WTC11 (cell line): ENCODE measurements around the gene AVEN. TPM values are rescaled to one million over a fixed set of nuclear protein-coding genes. Genes with fewer than 3 reads are reported as not detected.

Experiments
- ATAC-seq: fragments of 200-7000 bp; cut with Tn5 transposase; 2 replicates; pipeline ENCODE4 v1.10.0; 2021; ENCODE audit warnings: mild to moderate bottlenecking, moderate library complexity
- CTCF ChIA-PET: fragments of 300-600 bp; sonication (Branson Sonifier 250); formaldehyde crosslinking; loops from one replicate; lab custom pipeline; 2021; ENCODE audit warnings: antibody characterized with exemption; lab: Charles Lee
- POLR2A ChIA-PET: fragments of 350-600 bp; sonication (Branson Sonifier 250); formaldehyde crosslinking; loops from one replicate; lab custom pipeline; 2021; ENCODE audit warnings: antibody characterized with exemption; lab: Charles Lee
- DNase-seq: peaks from one replicate; pipeline ENCODE4 v3.0.0; 2021; ENCODE audit warnings: low spot score
- H3K27ac Mint-ChIP-seq: 2 replicates; pipeline ENCODE4 v1.8.0; 2021; ENCODE audit warnings: mixed read lengths
- H3K27me3 Mint-ChIP-seq: 2 replicates; pipeline ENCODE4 v1.8.0; 2021; ENCODE audit warnings: low read depth, mild to moderate bottlenecking, moderate library complexity, mixed read lengths
- H3K36me3 Mint-ChIP-seq: 2 replicates; pipeline ENCODE4 v1.8.0; 2021; ENCODE audit warnings: mixed read lengths
- H3K4me1 Mint-ChIP-seq: 2 replicates; pipeline ENCODE4 v1.8.0; 2022; ENCODE audit warnings: mixed read lengths
- H3K4me3 Mint-ChIP-seq: 2 replicates; pipeline ENCODE4 v1.8.0; 2021; ENCODE audit warnings: mild to moderate bottlenecking, moderate library complexity, mixed read lengths
- H3K9me3 Mint-ChIP-seq: 2 replicates; pipeline ENCODE4 v1.8.0; 2021; ENCODE audit warnings: mixed read lengths
- ATF1 ChIP-seq: sonication (generic); formaldehyde crosslinking; IDR thresholded peaks from 2 replicates; pipeline ENCODE4 v1.8.1; 2023; ENCODE audit warnings: mild to moderate bottlenecking, moderate library complexity, missing genetic modification reagents
- CREB1 ChIP-seq: sonication (generic); formaldehyde crosslinking; IDR thresholded peaks from 2 replicates; pipeline ENCODE4 v1.8.0; 2023; ENCODE audit warnings: mild to moderate bottlenecking, missing genetic modification reagents
- ELF4 ChIP-seq: sonication (generic); formaldehyde crosslinking; IDR thresholded peaks from 2 replicates; pipeline ENCODE4 v1.8.1; 2022; ENCODE audit warnings: low read depth, mild to moderate bottlenecking, moderate library complexity, missing genetic modification reagents
- FOXJ3 ChIP-seq: sonication (generic); formaldehyde crosslinking; IDR thresholded peaks from 2 replicates; pipeline ENCODE4 v1.9.0; 2021; ENCODE audit warnings: missing genetic modification reagents, mild to moderate bottlenecking, borderline replicate concordance
- GABPB1 ChIP-seq: sonication (generic); formaldehyde crosslinking; IDR thresholded peaks from 2 replicates; pipeline ENCODE4 v1.8.1; 2023; ENCODE audit warnings: mild to moderate bottlenecking, missing genetic modification reagents
- GRHL2 ChIP-seq: fragments of 250-450 bp; sonication (Bioruptor Pico); IDR thresholded peaks from 2 replicates; pipeline ENCODE4 v1.8.0; 2022; ENCODE audit warnings: mild to moderate bottlenecking, moderate library complexity; ENCODE audit not compliant: insufficient replicate concordance, severe bottlenecking
- HMGA2 ChIP-seq: fragments of 250-450 bp; sonication (Bioruptor Pico); IDR thresholded peaks from 2 replicates; pipeline ENCODE4 v1.4.0; 2021; ENCODE audit warnings: mild to moderate bottlenecking, moderate library complexity
- NFATC4 ChIP-seq: fragments of 250-450 bp; sonication (Bioruptor Pico); IDR thresholded peaks from 2 replicates; pipeline ENCODE4 v1.9.0; 2021; ENCODE audit warnings: mild to moderate bottlenecking
- SMAD4 ChIP-seq: sonication (generic); formaldehyde crosslinking; IDR thresholded peaks from 2 replicates; pipeline ENCODE4 v1.8.0; 2022; ENCODE audit warnings: mild to moderate bottlenecking, missing genetic modification reagents
- SOX15 ChIP-seq: fragments of 250-450 bp; sonication (Bioruptor Pico); IDR thresholded peaks from 2 replicates; pipeline ENCODE4 v1.9.0; 2021; ENCODE audit warnings: mild to moderate bottlenecking
- ZBTB21 ChIP-seq: sonication (generic); formaldehyde crosslinking; IDR thresholded peaks from 2 replicates; pipeline ENCODE4 v1.8.1; 2023; ENCODE audit warnings: mild to moderate bottlenecking, missing genetic modification reagents, borderline replicate concordance
- ZNF416 ChIP-seq: fragments of 250-450 bp; sonication (Bioruptor Pico); IDR thresholded peaks from 2 replicates; pipeline ENCODE4 v1.9.0; 2021; ENCODE audit warnings: mild to moderate bottlenecking, inconsistent platforms
- ZNF423 ChIP-seq: fragments of 250-450 bp; sonication (Bioruptor Pico); IDR thresholded peaks from 2 replicates; pipeline ENCODE4 v2.1.2; 2022; ENCODE audit warnings: mild to moderate bottlenecking, moderate library complexity
- ZNF671 ChIP-seq: fragments of 250-450 bp; sonication (Bioruptor Pico); IDR thresholded peaks from 2 replicates; pipeline ENCODE4 v1.8.0; 2021; ENCODE audit warnings: mild to moderate bottlenecking
- total RNA-seq: library from RNA; stranded (reverse); gene quantifications from 3 replicates; pipeline ENCODE4 v1.2.3, GENCODE V29; 2021
- TF ChIP-seq, protein P1 (sequence below): sonication (generic); formaldehyde crosslinking; IDR thresholded peaks from 2 replicates; pipeline ENCODE4 v1.8.0; 2022; ENCODE audit warnings: mild to moderate bottlenecking, missing genetic modification reagents
- TF ChIP-seq, protein P2 (sequence below): sonication (generic); formaldehyde crosslinking; IDR thresholded peaks from 2 replicates; pipeline ENCODE4 v1.8.0; 2022; ENCODE audit warnings: mild to moderate bottlenecking, missing genetic modification reagents
- TF ChIP-seq, protein P3 (sequence below): fragments of 250-450 bp; sonication (Bioruptor Pico); IDR thresholded peaks from 2 replicates; pipeline ENCODE4 v1.9.0; 2021; ENCODE audit warnings: moderate library complexity, mild to moderate bottlenecking, inconsistent platforms, borderline replicate concordance
- TF ChIP-seq, protein P4 (sequence below): fragments of 200-600 bp; IDR thresholded peaks from 2 replicates; pipeline ENCODE4 v1.8.0; 2022; ENCODE audit warnings: antibody characterized with exemption
- TF ChIP-seq, protein P5 (sequence below): fragments of 250-450 bp; sonication (Bioruptor Pico); IDR thresholded peaks from 2 replicates; pipeline ENCODE4 v1.8.0; 2021; ENCODE audit warnings: mild to moderate bottlenecking
- TF ChIP-seq, protein P6 (sequence below): fragments of 250-450 bp; sonication (Bioruptor Pico); IDR thresholded peaks from 2 replicates; pipeline ENCODE4 v1.9.0; 2021; ENCODE audit warnings: mild to moderate bottlenecking
- TF ChIP-seq, protein P7 (sequence below): fragments of 250-450 bp; sonication (Bioruptor Pico); IDR thresholded peaks from 2 replicates; pipeline ENCODE4 v1.9.0; 2021; ENCODE audit warnings: mild to moderate bottlenecking, borderline replicate concordance
- TF ChIP-seq, protein P8 (sequence below): sonication (generic); formaldehyde crosslinking; IDR thresholded peaks from 2 replicates; pipeline ENCODE4 v1.8.1; 2022; ENCODE audit warnings: low read depth, missing genetic modification reagents, borderline replicate concordance
- TF ChIP-seq, protein P9 (sequence below): sonication (generic); formaldehyde crosslinking; IDR thresholded peaks from 2 replicates; pipeline ENCODE4 v1.8.0; 2022; ENCODE audit warnings: mild to moderate bottlenecking, missing genetic modification reagents

The AVEN gene
- total RNA-seq, 1 experiment from 2014 or later = 12.4 TPM

DNA sequence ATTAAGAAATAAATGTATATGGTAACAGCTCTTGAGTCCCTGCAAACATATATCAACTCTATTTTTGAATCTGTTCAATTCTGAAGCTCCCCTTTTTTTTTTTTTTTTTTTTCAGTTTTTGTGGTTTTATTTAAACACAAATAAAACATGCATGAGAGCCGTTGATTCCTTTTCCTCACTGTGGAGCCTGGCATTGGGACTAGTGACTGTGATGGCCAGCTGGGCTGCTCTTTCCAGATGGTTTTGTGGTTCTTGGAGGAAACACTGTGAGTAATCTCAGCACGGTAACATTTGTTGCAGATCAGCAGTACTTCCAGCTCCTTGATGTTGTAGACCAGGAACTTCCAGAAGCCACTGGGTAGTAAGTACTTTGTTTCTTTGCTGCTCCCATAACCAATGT is 46.7 kb upstream of the AVEN start:
- Mint-ChIP-seq H3K4me1 (no peaks in the 10 kb centered on the region), H3K27ac (no peak overlapping the region), H3K9me3 (no peaks in the 10 kb centered on the region), H3K27me3 (no peaks in the 10 kb centered on the region), H3K4me3 (no peak overlapping the region), H3K36me3 (peaks cover 25% of the 10 kb centered on the region)
- ATAC-seq = no peak
- TF ChIP-seq SMAD4 (CRISPR knock-in tag) (no peak), ZNF416 (CRISPR knock-in tag) (no peak), GRHL2 (CRISPR knock-in tag) (no peak), ELF4 (CRISPR knock-in tag) (no peak), GABPB1 (CRISPR knock-in tag) (no peak), HMGA2 (no peak), ATF1 (CRISPR knock-in tag) (no peak), NFATC4 (CRISPR knock-in tag) (no peak), CREB1 (no peak), FOXJ3 (CRISPR knock-in tag) (no peak)
- TF ChIP-seq, protein P1, sequence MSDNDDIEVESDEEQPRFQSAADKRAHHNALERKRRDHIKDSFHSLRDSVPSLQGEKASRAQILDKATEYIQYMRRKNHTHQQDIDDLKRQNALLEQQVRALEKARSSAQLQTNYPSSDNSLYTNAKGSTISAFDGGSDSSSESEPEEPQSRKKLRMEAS (CRISPR knock-in tag) = no peak
- TF ChIP-seq, protein P2, sequence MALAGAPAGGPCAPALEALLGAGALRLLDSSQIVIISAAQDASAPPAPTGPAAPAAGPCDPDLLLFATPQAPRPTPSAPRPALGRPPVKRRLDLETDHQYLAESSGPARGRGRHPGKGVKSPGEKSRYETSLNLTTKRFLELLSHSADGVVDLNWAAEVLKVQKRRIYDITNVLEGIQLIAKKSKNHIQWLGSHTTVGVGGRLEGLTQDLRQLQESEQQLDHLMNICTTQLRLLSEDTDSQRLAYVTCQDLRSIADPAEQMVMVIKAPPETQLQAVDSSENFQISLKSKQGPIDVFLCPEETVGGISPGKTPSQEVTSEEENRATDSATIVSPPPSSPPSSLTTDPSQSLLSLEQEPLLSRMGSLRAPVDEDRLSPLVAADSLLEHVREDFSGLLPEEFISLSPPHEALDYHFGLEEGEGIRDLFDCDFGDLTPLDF (CRISPR knock-in tag) = no peak
- TF ChIP-seq, protein P3, sequence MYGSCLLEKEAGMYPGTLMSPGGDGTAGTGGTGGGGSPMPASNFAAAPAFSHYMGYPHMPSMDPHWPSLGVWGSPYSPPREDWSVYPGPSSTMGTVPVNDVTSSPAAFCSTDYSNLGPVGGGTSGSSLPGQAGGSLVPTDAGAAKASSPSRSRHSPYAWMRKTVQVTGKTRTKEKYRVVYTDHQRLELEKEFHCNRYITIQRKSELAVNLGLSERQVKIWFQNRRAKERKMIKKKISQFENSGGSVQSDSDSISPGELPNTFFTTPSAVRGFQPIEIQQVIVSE (CRISPR knock-in tag) = no peak
- POLR2A ChIA-PET = no interaction called here
- CTCF ChIA-PET = interaction anchor here (0.6 kb wide), 2 partner anchors 23 to 211 kb away, joined by 3 to 5 read pairs; no protein-coding TSS in a partner anchor
- DNase-seq = no peak

DNA sequence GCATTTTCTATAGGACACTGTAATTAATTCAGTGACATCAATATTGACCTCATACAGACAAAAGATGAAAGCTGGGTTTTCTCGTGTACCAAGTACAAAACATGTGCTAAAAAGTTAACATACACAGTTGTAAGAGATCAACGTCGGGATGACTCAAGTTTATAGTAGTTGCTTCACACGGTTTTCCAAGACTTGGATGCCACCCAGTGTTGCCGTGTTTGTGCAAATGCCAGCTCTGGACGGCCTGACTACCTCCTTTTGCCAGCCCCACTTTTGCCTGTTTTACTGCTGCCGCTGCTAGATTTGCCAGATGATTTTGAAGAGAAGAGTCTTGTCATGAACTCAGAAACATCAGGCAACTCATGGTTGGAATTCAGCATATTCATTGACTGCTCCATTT is 45.1 kb upstream of the AVEN start:
- H3K36me3 Mint-ChIP-seq = peaks cover 20% of the 10 kb centered on the region
- H3K4me3 Mint-ChIP-seq = no peak overlapping the region
- no peaks in the 10 kb centered on the region for H3K27me3 Mint-ChIP-seq
- ATAC-seq (no peak), DNase-seq (no peak)
- no peaks in the 10 kb centered on the region for H3K9me3 Mint-ChIP-seq
- H3K27ac Mint-ChIP-seq = no peak overlapping the region
- POLR2A ChIA-PET = no interaction called here
- CTCF ChIA-PET = no interaction called here
- no peaks in the 10 kb centered on the region for H3K4me1 Mint-ChIP-seq
- TF ChIP-seq ZBTB21 (CRISPR knock-in tag) (no peak), ZNF671 (CRISPR knock-in tag) (no peak), SOX15 (CRISPR knock-in tag) (no peak), CREB1 (no peak), ATF1 (CRISPR knock-in tag) (no peak), ZNF423 (CRISPR knock-in tag) (no peak)
- TF ChIP-seq, protein P4, sequence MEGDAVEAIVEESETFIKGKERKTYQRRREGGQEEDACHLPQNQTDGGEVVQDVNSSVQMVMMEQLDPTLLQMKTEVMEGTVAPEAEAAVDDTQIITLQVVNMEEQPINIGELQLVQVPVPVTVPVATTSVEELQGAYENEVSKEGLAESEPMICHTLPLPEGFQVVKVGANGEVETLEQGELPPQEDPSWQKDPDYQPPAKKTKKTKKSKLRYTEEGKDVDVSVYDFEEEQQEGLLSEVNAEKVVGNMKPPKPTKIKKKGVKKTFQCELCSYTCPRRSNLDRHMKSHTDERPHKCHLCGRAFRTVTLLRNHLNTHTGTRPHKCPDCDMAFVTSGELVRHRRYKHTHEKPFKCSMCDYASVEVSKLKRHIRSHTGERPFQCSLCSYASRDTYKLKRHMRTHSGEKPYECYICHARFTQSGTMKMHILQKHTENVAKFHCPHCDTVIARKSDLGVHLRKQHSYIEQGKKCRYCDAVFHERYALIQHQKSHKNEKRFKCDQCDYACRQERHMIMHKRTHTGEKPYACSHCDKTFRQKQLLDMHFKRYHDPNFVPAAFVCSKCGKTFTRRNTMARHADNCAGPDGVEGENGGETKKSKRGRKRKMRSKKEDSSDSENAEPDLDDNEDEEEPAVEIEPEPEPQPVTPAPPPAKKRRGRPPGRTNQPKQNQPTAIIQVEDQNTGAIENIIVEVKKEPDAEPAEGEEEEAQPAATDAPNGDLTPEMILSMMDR = no peak
- TF ChIP-seq, protein P5, sequence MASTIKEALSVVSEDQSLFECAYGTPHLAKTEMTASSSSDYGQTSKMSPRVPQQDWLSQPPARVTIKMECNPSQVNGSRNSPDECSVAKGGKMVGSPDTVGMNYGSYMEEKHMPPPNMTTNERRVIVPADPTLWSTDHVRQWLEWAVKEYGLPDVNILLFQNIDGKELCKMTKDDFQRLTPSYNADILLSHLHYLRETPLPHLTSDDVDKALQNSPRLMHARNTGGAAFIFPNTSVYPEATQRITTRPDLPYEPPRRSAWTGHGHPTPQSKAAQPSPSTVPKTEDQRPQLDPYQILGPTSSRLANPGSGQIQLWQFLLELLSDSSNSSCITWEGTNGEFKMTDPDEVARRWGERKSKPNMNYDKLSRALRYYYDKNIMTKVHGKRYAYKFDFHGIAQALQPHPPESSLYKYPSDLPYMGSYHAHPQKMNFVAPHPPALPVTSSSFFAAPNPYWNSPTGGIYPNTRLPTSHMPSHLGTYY (CRISPR knock-in tag) = no peak
- TF ChIP-seq, protein P6, sequence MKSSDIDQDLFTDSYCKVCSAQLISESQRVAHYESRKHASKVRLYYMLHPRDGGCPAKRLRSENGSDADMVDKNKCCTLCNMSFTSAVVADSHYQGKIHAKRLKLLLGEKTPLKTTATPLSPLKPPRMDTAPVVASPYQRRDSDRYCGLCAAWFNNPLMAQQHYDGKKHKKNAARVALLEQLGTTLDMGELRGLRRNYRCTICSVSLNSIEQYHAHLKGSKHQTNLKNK (CRISPR knock-in tag) = no peak
- TF ChIP-seq, protein P7, sequence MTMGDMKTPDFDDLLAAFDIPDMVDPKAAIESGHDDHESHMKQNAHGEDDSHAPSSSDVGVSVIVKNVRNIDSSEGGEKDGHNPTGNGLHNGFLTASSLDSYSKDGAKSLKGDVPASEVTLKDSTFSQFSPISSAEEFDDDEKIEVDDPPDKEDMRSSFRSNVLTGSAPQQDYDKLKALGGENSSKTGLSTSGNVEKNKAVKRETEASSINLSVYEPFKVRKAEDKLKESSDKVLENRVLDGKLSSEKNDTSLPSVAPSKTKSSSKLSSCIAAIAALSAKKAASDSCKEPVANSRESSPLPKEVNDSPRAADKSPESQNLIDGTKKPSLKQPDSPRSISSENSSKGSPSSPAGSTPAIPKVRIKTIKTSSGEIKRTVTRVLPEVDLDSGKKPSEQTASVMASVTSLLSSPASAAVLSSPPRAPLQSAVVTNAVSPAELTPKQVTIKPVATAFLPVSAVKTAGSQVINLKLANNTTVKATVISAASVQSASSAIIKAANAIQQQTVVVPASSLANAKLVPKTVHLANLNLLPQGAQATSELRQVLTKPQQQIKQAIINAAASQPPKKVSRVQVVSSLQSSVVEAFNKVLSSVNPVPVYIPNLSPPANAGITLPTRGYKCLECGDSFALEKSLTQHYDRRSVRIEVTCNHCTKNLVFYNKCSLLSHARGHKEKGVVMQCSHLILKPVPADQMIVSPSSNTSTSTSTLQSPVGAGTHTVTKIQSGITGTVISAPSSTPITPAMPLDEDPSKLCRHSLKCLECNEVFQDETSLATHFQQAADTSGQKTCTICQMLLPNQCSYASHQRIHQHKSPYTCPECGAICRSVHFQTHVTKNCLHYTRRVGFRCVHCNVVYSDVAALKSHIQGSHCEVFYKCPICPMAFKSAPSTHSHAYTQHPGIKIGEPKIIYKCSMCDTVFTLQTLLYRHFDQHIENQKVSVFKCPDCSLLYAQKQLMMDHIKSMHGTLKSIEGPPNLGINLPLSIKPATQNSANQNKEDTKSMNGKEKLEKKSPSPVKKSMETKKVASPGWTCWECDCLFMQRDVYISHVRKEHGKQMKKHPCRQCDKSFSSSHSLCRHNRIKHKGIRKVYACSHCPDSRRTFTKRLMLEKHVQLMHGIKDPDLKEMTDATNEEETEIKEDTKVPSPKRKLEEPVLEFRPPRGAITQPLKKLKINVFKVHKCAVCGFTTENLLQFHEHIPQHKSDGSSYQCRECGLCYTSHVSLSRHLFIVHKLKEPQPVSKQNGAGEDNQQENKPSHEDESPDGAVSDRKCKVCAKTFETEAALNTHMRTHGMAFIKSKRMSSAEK (CRISPR knock-in tag) = no peak
- TF ChIP-seq, protein P8, sequence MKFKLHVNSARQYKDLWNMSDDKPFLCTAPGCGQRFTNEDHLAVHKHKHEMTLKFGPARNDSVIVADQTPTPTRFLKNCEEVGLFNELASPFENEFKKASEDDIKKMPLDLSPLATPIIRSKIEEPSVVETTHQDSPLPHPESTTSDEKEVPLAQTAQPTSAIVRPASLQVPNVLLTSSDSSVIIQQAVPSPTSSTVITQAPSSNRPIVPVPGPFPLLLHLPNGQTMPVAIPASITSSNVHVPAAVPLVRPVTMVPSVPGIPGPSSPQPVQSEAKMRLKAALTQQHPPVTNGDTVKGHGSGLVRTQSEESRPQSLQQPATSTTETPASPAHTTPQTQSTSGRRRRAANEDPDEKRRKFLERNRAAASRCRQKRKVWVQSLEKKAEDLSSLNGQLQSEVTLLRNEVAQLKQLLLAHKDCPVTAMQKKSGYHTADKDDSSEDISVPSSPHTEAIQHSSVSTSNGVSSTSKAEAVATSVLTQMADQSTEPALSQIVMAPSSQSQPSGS (CRISPR knock-in tag) = no peak
- TF ChIP-seq, protein P9, sequence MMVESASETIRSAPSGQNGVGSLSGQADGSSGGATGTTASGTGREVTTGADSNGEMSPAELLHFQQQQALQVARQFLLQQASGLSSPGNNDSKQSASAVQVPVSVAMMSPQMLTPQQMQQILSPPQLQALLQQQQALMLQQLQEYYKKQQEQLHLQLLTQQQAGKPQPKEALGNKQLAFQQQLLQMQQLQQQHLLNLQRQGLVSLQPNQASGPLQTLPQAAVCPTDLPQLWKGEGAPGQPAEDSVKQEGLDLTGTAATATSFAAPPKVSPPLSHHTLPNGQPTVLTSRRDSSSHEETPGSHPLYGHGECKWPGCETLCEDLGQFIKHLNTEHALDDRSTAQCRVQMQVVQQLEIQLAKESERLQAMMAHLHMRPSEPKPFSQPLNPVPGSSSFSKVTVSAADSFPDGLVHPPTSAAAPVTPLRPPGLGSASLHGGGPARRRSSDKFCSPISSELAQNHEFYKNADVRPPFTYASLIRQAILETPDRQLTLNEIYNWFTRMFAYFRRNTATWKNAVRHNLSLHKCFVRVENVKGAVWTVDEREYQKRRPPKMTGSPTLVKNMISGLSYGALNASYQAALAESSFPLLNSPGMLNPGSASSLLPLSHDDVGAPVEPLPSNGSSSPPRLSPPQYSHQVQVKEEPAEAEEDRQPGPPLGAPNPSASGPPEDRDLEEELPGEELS (CRISPR knock-in tag) = no peak
